HG03442 (cell line): Measurements from ENCODE around the gene IFITM5.
"Not testable (repeated sequence)": the region's sequence is repeated elsewhere in the genome, so short reads cannot be mapped to it uniquely, and the experiment has no call there.

Experiments used
- ATAC-seq: cut with Tn5 transposase; IDR thresholded peaks from one replicate; pipeline ENCODE4 v1.9.1; 2021; ENCODE audit warnings: mild to moderate bottlenecking, moderate library complexity; ENCODE audit not compliant: unreplicated experiment

Gene IFITM5

GRCh38 chr11:296171-297050, 2.9 kb downstream of the IFITM5 start:
- ATAC-seq, result no peak

GRCh38 chr11:295351-296170, 3.8 kb downstream of the IFITM5 start:
- no peak for ATAC-seq

- no peak for ATAC-seq
These were observed 4.5 kb downstream of the IFITM5 start for GRCh38 chr11:294780-295179.

- ATAC-seq, result no peak
These were observed 5.3 kb downstream of the IFITM5 start for GRCh38 chr11:293852-294661.

- ATAC-seq, result no peak
These were observed 6.0 kb downstream of the IFITM5 start for GRCh38 chr11:293271-293851.

- no peak for ATAC-seq
These were observed 6.9 kb downstream of the IFITM5 start for GRCh38 chr11:292211-293121.

GRCh38 chr11:291281-292210, 7.8 kb downstream of the IFITM5 start:
- ATAC-seq, result no peak

GRCh38 chr11:290621-291231, 8.6 kb downstream of the IFITM5 start:
- no peak for ATAC-seq

GRCh38 chr11:289712-290620, 9.4 kb downstream of the IFITM5 start:
- no peak for ATAC-seq

- no peak for ATAC-seq
These were observed 10.0 kb downstream of the IFITM5 start for GRCh38 chr11:289398-289711.

GRCh38 chr11:288478-289397, 10.6 kb downstream of the IFITM5 start, which contains the start of gene PGGHG:
TSS of gene PGGHG (plus strand) at chr11:289126. CDS start at chr11:289817, 691 bp downstream.
- no peak for ATAC-seq

- no peak for ATAC-seq
These were observed 11.4 kb downstream of the IFITM5 start for GRCh38 chr11:287821-288477.

GRCh38 chr11:286977-287820, 12.1 kb downstream of the IFITM5 start:
- ATAC-seq, result not testable (repeated sequence)

- ATAC-seq, result no peak
These were observed 13.5 kb downstream of the IFITM5 start for GRCh38 chr11:285894-286220.
